Measurements from ENCODE around the gene LTC4S. TPM values are rescaled to one million over a fixed set of nuclear protein-coding genes. Genes with fewer than 3 reads are reported as not detected.
A peak's percentile ranks its signal among the peaks of the same experiment; 100 is the strongest.

The LTC4S gene
- total and polyA plus RNA-seq, 9 of the 15 experiments (the other 6 are each of a cell fraction or from before 2014, with no cell fraction given) = 0.17 to 0.77 (median 0.75) TPM; not detected in 6

DNA sequence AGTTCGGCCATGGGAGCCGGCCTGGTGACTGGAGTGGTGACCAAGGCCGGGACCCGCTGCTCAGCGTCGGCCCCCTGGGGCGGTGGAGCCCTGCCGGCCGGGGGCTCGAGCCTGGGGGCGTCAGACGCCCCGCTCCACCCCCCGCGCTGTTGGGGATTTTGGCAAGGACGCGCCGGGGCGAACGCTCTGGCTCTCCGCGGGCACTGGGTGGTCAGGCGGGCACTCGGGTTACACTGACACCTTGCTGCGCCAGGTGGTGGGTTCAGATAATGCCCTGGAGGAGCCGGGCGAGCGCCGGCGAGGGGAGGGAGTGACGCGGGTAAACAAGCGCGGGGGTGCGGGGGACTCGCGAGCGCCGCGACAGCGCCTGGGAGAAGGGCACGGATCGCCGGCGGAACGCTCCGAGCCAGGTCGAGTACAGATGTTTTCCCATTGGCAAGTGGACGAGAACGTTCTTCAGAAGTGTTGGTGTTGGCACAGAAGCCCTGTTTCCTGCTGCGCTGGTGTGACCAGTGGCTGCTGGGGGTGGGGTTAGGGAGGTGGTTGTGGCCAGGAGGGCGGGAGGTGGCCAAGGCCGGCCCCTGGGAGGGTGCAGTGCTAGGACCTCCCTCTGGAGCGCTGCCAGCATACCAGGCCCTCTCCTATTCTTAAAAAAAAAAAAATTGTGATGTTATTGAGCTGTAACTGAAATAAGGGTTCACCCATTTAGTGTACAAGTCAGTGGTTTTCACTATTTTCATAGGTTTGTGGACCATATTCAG is 27.7 kb downstream of the LTC4S start (continued):
- TF ChIP-seq, protein P1, sequence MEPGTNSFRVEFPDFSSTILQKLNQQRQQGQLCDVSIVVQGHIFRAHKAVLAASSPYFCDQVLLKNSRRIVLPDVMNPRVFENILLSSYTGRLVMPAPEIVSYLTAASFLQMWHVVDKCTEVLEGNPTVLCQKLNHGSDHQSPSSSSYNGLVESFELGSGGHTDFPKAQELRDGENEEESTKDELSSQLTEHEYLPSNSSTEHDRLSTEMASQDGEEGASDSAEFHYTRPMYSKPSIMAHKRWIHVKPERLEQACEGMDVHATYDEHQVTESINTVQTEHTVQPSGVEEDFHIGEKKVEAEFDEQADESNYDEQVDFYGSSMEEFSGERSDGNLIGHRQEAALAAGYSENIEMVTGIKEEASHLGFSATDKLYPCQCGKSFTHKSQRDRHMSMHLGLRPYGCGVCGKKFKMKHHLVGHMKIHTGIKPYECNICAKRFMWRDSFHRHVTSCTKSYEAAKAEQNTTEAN (CRISPR knock-in tag; IDR thresholded peaks at IDR 0.05) = peak; percentile 84; the same call in 1 of the 2 replicates
- peak; percentile 80 for TF ChIP-seq POLR2G (IDR thresholded peaks at IDR 0.05; ENCODE audit: low read depth, low read length)
- TF ChIP-seq, protein P2, sequence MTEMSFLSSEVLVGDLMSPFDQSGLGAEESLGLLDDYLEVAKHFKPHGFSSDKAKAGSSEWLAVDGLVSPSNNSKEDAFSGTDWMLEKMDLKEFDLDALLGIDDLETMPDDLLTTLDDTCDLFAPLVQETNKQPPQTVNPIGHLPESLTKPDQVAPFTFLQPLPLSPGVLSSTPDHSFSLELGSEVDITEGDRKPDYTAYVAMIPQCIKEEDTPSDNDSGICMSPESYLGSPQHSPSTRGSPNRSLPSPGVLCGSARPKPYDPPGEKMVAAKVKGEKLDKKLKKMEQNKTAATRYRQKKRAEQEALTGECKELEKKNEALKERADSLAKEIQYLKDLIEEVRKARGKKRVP (CRISPR knock-in tag; IDR thresholded peaks at IDR 0.05) = no peak
- TF ChIP-seq BCOR (IDR thresholded peaks at IDR 0.05) = no peak
- no peak for TF ChIP-seq CBX3 (IDR thresholded peaks at IDR 0.05; ENCODE audit: borderline replicate concordance in 1 of 2, low read length in 2 of 2)
- 0 out of 2 replicates have a peak, but pooled peaks have one; percentile 58 for TF ChIP-seq GATAD2A (IDR thresholded peaks at IDR 0.05)
- peak; percentile 95 for TF ChIP-seq HNRNPL (IDR thresholded peaks at IDR 0.05; ENCODE audit: low read depth, low read length)
- TF ChIP-seq ATF1 (CRISPR knock-in tag; IDR thresholded peaks at IDR 0.05) = no peak
- peak; percentile 71; the same call in 1 of the 2 replicates for TF ChIP-seq ATF1 (tag; IDR thresholded peaks at IDR 0.05)
- peak; percentile 33 to 94; a peak in 3 of 4 replicates for TF ChIP-seq FOXA3 (CRISPR knock-in tag; conservative IDR thresholded peaks at IDR 0.05 in 1 of 2, IDR thresholded peaks at IDR 0.05 in 1 of 2)
- TF ChIP-seq GABPA (tag; conservative IDR thresholded peaks at IDR 0.05; ENCODE audit: low read depth) = no peak
- peak; percentile 71; the same call in 1 of the 2 replicates for TF ChIP-seq POLR2AphosphoS2 (IDR thresholded peaks at IDR 0.05; ENCODE audit: low read length)
- TF ChIP-seq, protein P3, sequence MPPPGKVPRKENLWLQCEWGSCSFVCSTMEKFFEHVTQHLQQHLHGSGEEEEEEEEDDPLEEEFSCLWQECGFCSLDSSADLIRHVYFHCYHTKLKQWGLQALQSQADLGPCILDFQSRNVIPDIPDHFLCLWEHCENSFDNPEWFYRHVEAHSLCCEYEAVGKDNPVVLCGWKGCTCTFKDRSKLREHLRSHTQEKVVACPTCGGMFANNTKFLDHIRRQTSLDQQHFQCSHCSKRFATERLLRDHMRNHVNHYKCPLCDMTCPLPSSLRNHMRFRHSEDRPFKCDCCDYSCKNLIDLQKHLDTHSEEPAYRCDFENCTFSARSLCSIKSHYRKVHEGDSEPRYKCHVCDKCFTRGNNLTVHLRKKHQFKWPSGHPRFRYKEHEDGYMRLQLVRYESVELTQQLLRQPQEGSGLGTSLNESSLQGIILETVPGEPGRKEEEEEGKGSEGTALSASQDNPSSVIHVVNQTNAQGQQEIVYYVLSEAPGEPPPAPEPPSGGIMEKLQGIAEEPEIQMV (tag; conservative IDR thresholded peaks at IDR 0.05; ENCODE audit: low read depth) = no peak
- TF ChIP-seq RBBP5 (IDR thresholded peaks at IDR 0.05; ENCODE audit: borderline replicate concordance, insufficient read depth, low read length, poor library complexity, severe bottlenecking) = peak; percentile 24
- TF ChIP-seq KLF6 (CRISPR knock-in tag; IDR thresholded peaks at IDR 0.05; ENCODE audit: borderline replicate concordance) = no peak
- TF ChIP-seq ARID2 (IDR thresholded peaks at IDR 0.05) = no peak
- no peak; the same call in 1 of the 2 replicates for TF ChIP-seq CEBPG (CRISPR knock-in tag; IDR thresholded peaks at IDR 0.05)
- TF ChIP-seq CEBPG (tag; conservative IDR thresholded peaks at IDR 0.05 in 1 of 2, IDR thresholded peaks at IDR 0.05 in 1 of 2) = no peak
- TF ChIP-seq MAZ (CRISPR knock-in tag; conservative IDR thresholded peaks at IDR 0.05 in 1 of 2, IDR thresholded peaks at IDR 0.05 in 1 of 2) = peak in 1 of 2 experiments; percentile 31; a peak in 1 of 4 replicates
- 0 out of 2 replicates have a peak, but pooled peaks have one; percentile 76 for TF ChIP-seq NR1H2 (CRISPR knock-in tag; IDR thresholded peaks at IDR 0.05)
- TF ChIP-seq, protein P4, sequence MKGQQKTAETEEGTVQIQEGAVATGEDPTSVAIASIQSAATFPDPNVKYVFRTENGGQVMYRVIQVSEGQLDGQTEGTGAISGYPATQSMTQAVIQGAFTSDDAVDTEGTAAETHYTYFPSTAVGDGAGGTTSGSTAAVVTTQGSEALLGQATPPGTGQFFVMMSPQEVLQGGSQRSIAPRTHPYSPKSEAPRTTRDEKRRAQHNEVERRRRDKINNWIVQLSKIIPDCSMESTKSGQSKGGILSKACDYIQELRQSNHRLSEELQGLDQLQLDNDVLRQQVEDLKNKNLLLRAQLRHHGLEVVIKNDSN (CRISPR knock-in tag; IDR thresholded peaks at IDR 0.05) = no peak
- TF ChIP-seq, protein P5, sequence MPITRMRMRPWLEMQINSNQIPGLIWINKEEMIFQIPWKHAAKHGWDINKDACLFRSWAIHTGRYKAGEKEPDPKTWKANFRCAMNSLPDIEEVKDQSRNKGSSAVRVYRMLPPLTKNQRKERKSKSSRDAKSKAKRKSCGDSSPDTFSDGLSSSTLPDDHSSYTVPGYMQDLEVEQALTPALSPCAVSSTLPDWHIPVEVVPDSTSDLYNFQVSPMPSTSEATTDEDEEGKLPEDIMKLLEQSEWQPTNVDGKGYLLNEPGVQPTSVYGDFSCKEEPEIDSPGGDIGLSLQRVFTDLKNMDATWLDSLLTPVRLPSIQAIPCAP (CRISPR knock-in tag; IDR thresholded peaks at IDR 0.05; ENCODE audit: borderline replicate concordance) = peak; percentile 80; the same call in 1 of the 2 replicates

Data from K562 (cell line).